K562 (cell line): Measurements from ENCODE around the gene DNM1. TPM values are rescaled to one million over a fixed set of nuclear protein-coding genes. Genes with fewer than 3 reads are reported as not detected.

Experiments
- ASH1L ChIP-seq: fragments of 450-650 bp; IDR thresholded peaks from 2 replicates; pipeline ENCODE4 v1.6.1; 2018; ENCODE audit warnings: borderline replicate concordance, mild to moderate bottlenecking, low read depth; ENCODE audit not compliant: partially characterized antibody
- BRCA1 ChIP-seq, 2 experiments: fragments of 450-650 bp in 1 of 2; sonication (generic) in 1 of 2; formaldehyde crosslinking in 1 of 2; IDR thresholded peaks; 2 replicates each; pipeline versions ENCODE4 v1.5.0 to v1.6.1; 2017 to 2020; ENCODE audit warnings: mild to moderate bottlenecking in 1 of 2, missing genetic modification reagents in 1 of 2
- DDX20 ChIP-seq: fragments of 450-650 bp; IDR thresholded peaks from 2 replicates; pipeline ENCODE4 v1.6.1; 2016; ENCODE audit warnings: missing genetic modification characterization, low read depth, mild to moderate bottlenecking, missing compliant biosample characterization, moderate library complexity
- E2F3 ChIP-seq: fragments of 250-450 bp; sonication (Bioruptor Pico); IDR thresholded peaks from 2 replicates; pipeline ENCODE4 v1.4.0; 2020; ENCODE audit warnings: mild to moderate bottlenecking
- ELF4 ChIP-seq: fragments of 450-650 bp; formaldehyde crosslinking; IDR thresholded peaks from 2 replicates; pipeline ENCODE4 v1.4.0; 2022; ENCODE audit warnings: missing genetic modification characterization
- FOXP4 ChIP-seq: sonication (generic); formaldehyde crosslinking; IDR thresholded peaks from 2 replicates; pipeline ENCODE4 v1.8.0; 2022; ENCODE audit warnings: mild to moderate bottlenecking, missing genetic modification reagents, borderline replicate concordance
- MXD1 ChIP-seq: fragments of 250-450 bp; sonication (Bioruptor Pico); IDR thresholded peaks from 2 replicates; pipeline ENCODE4 v1.8.0; 2021; ENCODE audit warnings: borderline replicate concordance, mild to moderate bottlenecking, moderate library complexity; ENCODE audit not compliant: poor library complexity, severe bottlenecking
- SRSF3 ChIP-seq: fragments of 200-400 bp; formaldehyde crosslinking; IDR thresholded peaks from 2 replicates; pipeline ENCODE4 v1.6.1; 2016; ENCODE audit warnings: mild to moderate bottlenecking, low read length, moderate library complexity; ENCODE audit not compliant: insufficient read depth
- ZNF24 ChIP-seq: fragments of 450-650 bp; IDR thresholded peaks from 2 replicates; pipeline ENCODE4 v1.6.1; 2016
- polyA plus RNA-seq, 8 experiments: library from polyadenylated mRNA; depleted of rRNA in 4 of 8; stranded (reverse) in 5 of 8; unstranded in 3 of 8; fragments of >200 nt; fragmentation: Nextera tagmentation in 2 of 8; fragmentation: Illumina TruSeq in 1 of 8; extraction: Ambion mirVana in 2 of 8; extraction: Trizol in 1 of 8; gene quantifications; 2 replicates each; pipeline versions ENCODE4 v1.2.1 to v1.2.3, GENCODE V29; 2011 to 2014; ENCODE audit warnings: inconsistent platforms in 1 of 8, missing spikeins in 1 of 8
- total RNA-seq, 7 experiments: library from RNA; depleted of rRNA in 6 of 7; stranded (reverse); fragments of >200 nt in 6 of 7; fragmentation: Illumina TruSeq in 2 of 7; extraction: Trizol in 2 of 7; gene quantifications; 2 replicates each; pipeline versions ENCODE4 v1.2.1 to v1.2.3, GENCODE V29; 2011 to 2021; ENCODE audit warnings: low replicate concordance in 1 of 7
- TF ChIP-seq, protein P1 (sequence below), 2 experiments: fragments of 450-650 bp; formaldehyde crosslinking in 1 of 2; IDR thresholded peaks; 2 replicates each; pipeline versions ENCODE4 v1.4.0 to v1.6.1; 2014 to 2020; ENCODE audit warnings: mild to moderate bottlenecking in 2 of 2, borderline replicate concordance in 1 of 2, low read depth in 1 of 2
- TF ChIP-seq, protein P2 (sequence below): IDR thresholded peaks from 2 replicates; pipeline ENCODE4 v1.6.1; 2014; ENCODE audit warnings: antibody characterized with exemption
- TF ChIP-seq, protein P3 (sequence below): fragments of 450-650 bp; formaldehyde crosslinking; IDR thresholded peaks from 2 replicates; pipeline ENCODE4 v1.4.0; 2020; ENCODE audit warnings: mild to moderate bottlenecking, moderate library complexity

Gene DNM1
- total and polyA plus RNA-seq, 9 of the 15 experiments (the other 6 are each of a cell fraction or from before 2014, with no cell fraction given), result 0.39 to 23.1 (median 9.1) TPM

DNA sequence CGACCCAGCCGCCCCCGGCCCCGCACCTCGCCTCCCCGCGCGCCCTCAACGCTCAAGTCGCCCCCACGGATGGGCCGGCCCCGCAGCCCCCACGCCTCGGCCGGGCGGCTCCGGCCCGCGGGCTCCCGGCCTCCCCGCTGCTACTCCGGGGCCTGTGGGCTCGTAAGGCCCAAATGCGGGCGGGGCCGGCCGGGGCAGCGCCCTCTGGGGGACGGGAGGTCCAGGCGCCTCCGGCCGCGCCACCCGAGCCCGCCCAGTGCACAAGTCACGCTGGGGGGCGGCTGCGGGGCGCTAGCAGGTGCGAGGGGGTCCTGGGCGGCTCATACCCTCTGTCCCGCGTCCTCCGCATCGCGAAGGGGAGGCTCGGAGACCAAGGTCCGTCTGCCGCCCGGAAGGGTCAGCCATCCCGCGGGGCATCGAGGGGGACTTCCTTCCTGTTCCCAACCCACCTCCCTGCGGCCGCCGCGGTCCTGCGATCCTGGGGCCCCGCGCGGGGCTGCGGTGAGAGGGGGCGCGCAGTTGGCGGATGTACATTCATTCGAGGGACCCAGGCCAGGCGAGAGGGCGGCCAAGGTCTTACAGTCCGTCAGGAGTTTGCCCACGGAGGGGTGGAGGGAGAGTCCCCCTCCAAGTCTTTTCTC lies 11.7 kb upstream of the DNM1 start, which contains the start of gene CIZ1 (continued):
- TF ChIP-seq ASH1L (no peak), E2F3 (CRISPR knock-in tag) (peak; percentile 94), ELF4 (CRISPR knock-in tag) (peak; percentile 87; the same call in 1 of the 2 replicates), MXD1 (CRISPR knock-in tag) (no peak), ZNF24 (no peak), FOXP4 (CRISPR knock-in tag) (no peak), BRCA1 (IDR thresholded peaks at IDR 0.05) (no peak), BRCA1 (CRISPR knock-in tag; IDR thresholded peaks at IDR 0.05) (no peak), DDX20 (no peak), SRSF3 (no peak)
- TF ChIP-seq, protein P1, sequence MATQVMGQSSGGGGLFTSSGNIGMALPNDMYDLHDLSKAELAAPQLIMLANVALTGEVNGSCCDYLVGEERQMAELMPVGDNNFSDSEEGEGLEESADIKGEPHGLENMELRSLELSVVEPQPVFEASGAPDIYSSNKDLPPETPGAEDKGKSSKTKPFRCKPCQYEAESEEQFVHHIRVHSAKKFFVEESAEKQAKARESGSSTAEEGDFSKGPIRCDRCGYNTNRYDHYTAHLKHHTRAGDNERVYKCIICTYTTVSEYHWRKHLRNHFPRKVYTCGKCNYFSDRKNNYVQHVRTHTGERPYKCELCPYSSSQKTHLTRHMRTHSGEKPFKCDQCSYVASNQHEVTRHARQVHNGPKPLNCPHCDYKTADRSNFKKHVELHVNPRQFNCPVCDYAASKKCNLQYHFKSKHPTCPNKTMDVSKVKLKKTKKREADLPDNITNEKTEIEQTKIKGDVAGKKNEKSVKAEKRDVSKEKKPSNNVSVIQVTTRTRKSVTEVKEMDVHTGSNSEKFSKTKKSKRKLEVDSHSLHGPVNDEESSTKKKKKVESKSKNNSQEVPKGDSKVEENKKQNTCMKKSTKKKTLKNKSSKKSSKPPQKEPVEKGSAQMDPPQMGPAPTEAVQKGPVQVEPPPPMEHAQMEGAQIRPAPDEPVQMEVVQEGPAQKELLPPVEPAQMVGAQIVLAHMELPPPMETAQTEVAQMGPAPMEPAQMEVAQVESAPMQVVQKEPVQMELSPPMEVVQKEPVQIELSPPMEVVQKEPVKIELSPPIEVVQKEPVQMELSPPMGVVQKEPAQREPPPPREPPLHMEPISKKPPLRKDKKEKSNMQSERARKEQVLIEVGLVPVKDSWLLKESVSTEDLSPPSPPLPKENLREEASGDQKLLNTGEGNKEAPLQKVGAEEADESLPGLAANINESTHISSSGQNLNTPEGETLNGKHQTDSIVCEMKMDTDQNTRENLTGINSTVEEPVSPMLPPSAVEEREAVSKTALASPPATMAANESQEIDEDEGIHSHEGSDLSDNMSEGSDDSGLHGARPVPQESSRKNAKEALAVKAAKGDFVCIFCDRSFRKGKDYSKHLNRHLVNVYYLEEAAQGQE (IDR thresholded peaks at IDR 0.05; ENCODE audit: borderline replicate concordance), result no peak
- TF ChIP-seq, protein P1 (CRISPR knock-in tag; IDR thresholded peaks at IDR 0.05; ENCODE audit: low read depth), result peak; percentile 79
- TF ChIP-seq, protein P2, sequence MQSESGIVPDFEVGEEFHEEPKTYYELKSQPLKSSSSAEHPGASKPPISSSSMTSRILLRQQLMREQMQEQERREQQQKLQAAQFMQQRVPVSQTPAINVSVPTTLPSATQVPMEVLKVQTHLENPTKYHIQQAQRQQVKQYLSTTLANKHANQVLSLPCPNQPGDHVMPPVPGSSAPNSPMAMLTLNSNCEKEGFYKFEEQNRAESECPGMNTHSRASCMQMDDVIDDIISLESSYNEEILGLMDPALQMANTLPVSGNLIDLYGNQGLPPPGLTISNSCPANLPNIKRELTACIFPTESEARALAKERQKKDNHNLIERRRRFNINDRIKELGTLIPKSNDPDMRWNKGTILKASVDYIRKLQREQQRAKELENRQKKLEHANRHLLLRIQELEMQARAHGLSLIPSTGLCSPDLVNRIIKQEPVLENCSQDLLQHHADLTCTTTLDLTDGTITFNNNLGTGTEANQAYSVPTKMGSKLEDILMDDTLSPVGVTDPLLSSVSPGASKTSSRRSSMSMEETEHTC, result no peak
- TF ChIP-seq, protein P3, sequence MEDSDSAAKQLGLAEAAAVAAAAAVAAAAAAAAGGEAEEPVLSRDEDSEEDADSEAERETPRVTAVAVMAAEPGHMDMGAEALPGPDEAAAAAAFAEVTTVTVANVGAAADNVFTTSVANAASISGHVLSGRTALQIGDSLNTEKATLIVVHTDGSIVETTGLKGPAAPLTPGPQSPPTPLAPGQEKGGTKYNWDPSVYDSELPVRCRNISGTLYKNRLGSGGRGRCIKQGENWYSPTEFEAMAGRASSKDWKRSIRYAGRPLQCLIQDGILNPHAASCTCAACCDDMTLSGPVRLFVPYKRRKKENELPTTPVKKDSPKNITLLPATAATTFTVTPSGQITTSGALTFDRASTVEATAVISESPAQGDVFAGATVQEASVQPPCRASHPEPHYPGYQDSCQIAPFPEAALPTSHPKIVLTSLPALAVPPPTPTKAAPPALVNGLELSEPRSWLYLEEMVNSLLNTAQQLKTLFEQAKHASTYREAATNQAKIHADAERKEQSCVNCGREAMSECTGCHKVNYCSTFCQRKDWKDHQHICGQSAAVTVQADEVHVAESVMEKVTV (CRISPR knock-in tag), result no peak
